Adrenal gland (tissue), 12 donors: ENCODE results near the gene DIAPH3. TPM values are rescaled to one million over a fixed set of nuclear protein-coding genes. Genes with fewer than 3 reads are reported as not detected.

ENCODE experiments used
- DNase-seq, 7 donors: peaks; one replicate each; pipeline ENCODE4 v3.0.0-alpha.2; 2019 to 2020
- H3K27ac ChIP-seq, 5 donors: fragments of 200-600 bp; sonication (generic) in 4 of 5; 1 replicate in 3 of 5; 2 replicates in 2 of 5; pipeline versions ENCODE4 v1.5.1 to v1.8.0; 2016 to 2020; ENCODE audit warnings: mild to moderate bottlenecking in 1 of 5
- H3K27me3 ChIP-seq: fragments of 200-600 bp; 2 replicates; pipeline ENCODE4 v1.8.0; 2021
- H3K36me3 ChIP-seq, 2 donors: fragments of 200-600 bp; replicated peaks in 1 of 2; 1 replicate in 1 of 2; 2 replicates in 1 of 2; pipeline versions ENCODE4 v1.5.1 to v1.8.0; 2018 to 2022
- H3K4me1 ChIP-seq, 2 donors: fragments of 200-600 bp; replicated peaks in 1 of 2; 1 replicate in 1 of 2; 2 replicates in 1 of 2; pipeline versions ENCODE4 v1.5.1 to v1.8.0; 2018 to 2021
- H3K4me3 ChIP-seq, 4 donors: fragments of 200-600 bp; sonication (generic) in 3 of 4; one replicate each; pipeline ENCODE4 v1.5.1; 2016 to 2018
- H3K9me3 ChIP-seq, 3 donors: fragments of 200-600 bp; sonication (generic) in 1 of 3; replicated peaks in 1 of 3; 1 replicate in 2 of 3; 2 replicates in 1 of 3; pipeline versions ENCODE4 v1.5.1 to v1.8.0; 2016 to 2021
- CTCF ChIP-seq, 6 experiments: fragments of 450-650 bp in 4 of 6; fragments of 200-600 bp in 2 of 6; sonication (generic) in 1 of 6; IDR thresholded peaks; 1 replicate in 5 of 6; 2 replicates in 1 of 6; pipeline versions ENCODE4 v1.5.1 to v1.8.0; 2016 to 2021; ENCODE audit warnings: antibody characterized with exemption in 6 of 6, mild to moderate bottlenecking in 2 of 6, moderate library complexity in 1 of 6
- POLR2A ChIP-seq, 2 donors: fragments of 450-650 bp; IDR thresholded peaks; one replicate each; pipeline ENCODE4 v1.6.1; 2017; ENCODE audit warnings: antibody characterized with exemption in 2 of 2, mild to moderate bottlenecking in 2 of 2, moderate library complexity in 1 of 2
- WGBS, 4 donors: extraction: QIAGEN DNeasy Blood & Tissue Kit in 2 of 4; methylation state at CpG; one replicate each; pipeline versions ENCODE4 v1.1.5 to v1.1.7; 2013 to 2017; 5-methylcytosine and 5-hydroxymethylcytosine counted together
- intact Hi-C, 2 donors: fragments of 100-400 bp; cut with DNase I; formaldehyde crosslinking; loops; one replicate each; pipeline versions ENCODE4 v1.14.1 to v1.15.0; 2022 to 2023
- polyA plus RNA-seq, 3 donors: library from polyadenylated mRNA; stranded (reverse); fragments of 200-250 nt in 2 of 3; fragments of 350-450 nt in 1 of 3; fragmentation: Illumina TruSeq in 1 of 3; extraction: RNeasy Lipid Tissue Mini Kit (QIAGEN cat#74804) in 1 of 3; gene quantifications; one replicate each; pipeline ENCODE4 v1.2.3, GENCODE V29; 2013 to 2014
- total RNA-seq, 9 donors: library from RNA; depleted of rRNA in 4 of 9; stranded (reverse); fragments of >200 nt in 4 of 9; fragments of 120-200 nt in 1 of 9; fragmentation: NEBNext Ultra II Directional in 1 of 9; extraction: Animal tissue kit (Norgen Biotek cat#: 25700) in 1 of 9; gene quantifications; one replicate each; pipeline versions ENCODE4 v1.1.0 to v1.2.4, GENCODE V29; 2013 to 2023
- donor health status: healthy with polysubstance abuse.
- donor health status: Bipolar disorder and iron deficiency.
- donor health status: DM: yes; HTN: yes; CAD: no.
- donor health status: DM: no; HTN: no; CAD: no.
- donor health status: DM: no; HTN: no; CAD: no.
- donor health status: DM: yes; HTN: yes; CAD: no.

Gene DIAPH3
- total and polyA plus RNA-seq, 12 donors, result 0.07 to 4.2 (median 0.42) TPM; not detected in 3

- H3K4me3 ChIP-seq, result no peak overlapping the region
- TF ChIP-seq POLR2A (IDR thresholded peaks at IDR 0.05) (no peak), CTCF (IDR thresholded peaks at IDR 0.05) (no peak)
- no peak for DNase-seq
- H3K9me3 ChIP-seq, result no peaks in the 10 kb centered on the region
- WGBS, 4 donors, result 64 to 85% (median 77%) methylated on average over 4 of the region's 4 CpGs
- no peaks in the 10 kb centered on the region for H3K36me3 ChIP-seq
- no peaks in the 10 kb centered on the region for H3K27me3 ChIP-seq
- intact Hi-C loops, result no loop called here
- no peaks in the 10 kb centered on the region for H3K4me1 ChIP-seq
- H3K27ac ChIP-seq, result no peak overlapping the region
These were observed 381.0 kb downstream of the DIAPH3 start for GRCh38 chr13:59782696-59783095.

DNA sequence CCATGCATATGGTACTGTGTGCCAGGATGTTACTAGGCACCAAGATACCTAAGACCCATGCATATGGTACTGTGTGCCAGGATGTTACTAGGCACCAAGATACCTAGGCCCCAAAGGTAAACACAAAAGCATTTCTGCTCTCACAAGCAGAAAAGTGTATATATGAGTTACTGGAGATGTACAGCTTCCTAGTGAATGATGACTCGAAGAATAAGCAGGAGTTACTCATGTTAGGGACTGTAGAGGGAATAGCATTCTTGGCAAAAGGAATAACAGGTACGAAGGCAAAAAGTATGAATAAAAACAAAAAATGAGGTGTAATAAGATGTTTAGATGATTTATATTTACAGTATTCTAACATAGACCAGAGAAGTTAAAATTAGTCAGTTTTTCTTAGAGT lies 383.7 kb downstream of the DIAPH3 start:
- Histone ChIP-seq H3K9me3 (no peaks in the 10 kb centered on the region), H3K27me3 (no peaks in the 10 kb centered on the region), H3K4me3 (no peak overlapping the region), H3K4me1 (no peaks in the 10 kb centered on the region), H3K27ac (no peak overlapping the region), H3K36me3 (no peaks in the 10 kb centered on the region)
- intact Hi-C loops, result no loop called here
- WGBS, 4 donors, result 94 to 98% (median 96%) methylated on average over 2 of the region's 2 CpGs
- TF ChIP-seq POLR2A (IDR thresholded peaks at IDR 0.05) (no peak), CTCF (IDR thresholded peaks at IDR 0.05) (no peak)
- DNase-seq, result no peak

DNA sequence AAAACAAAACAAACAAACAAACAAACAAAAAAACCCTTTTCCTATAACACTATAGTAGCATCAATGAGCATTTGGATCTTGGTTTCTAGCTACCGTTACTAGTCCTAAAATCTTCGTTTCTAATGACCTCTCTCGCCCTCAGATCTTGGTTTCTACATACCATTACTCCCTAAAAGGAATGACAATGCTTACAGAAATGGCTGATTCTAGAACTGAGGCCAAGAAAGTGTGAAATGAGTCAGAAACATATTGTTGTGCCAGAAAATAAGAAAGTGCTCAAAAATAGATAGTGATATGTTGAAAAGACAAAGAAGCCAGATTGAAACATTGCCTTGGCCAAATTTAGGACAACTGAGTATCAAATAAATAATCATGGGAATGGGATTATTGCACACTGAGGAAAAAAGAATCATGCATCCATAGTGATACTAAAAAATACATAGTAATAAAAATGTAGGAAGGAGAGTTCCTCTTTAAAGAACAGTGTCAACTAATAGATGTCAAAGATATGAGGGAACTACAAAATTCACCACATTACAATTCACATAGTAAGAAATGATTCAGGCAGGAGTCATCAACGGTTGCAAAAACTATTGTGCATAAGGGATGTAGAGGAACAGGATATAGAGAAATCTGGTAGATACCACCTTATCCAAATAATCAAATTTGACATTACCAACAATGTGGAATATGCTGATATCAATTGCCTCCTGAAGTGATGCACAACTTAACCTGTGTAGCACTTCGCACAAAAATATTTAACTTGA lies 386.6 kb downstream of the DIAPH3 start:
- Histone ChIP-seq H3K27me3 (no peaks in the 10 kb centered on the region), H3K4me1 (no peaks in the 10 kb centered on the region), H3K36me3 (no peaks in the 10 kb centered on the region), H3K27ac (no peak overlapping the region), H3K9me3 (no peaks in the 10 kb centered on the region), H3K4me3 (no peak overlapping the region)
- no peak for TF ChIP-seq POLR2A (IDR thresholded peaks at IDR 0.05)
- TF ChIP-seq CTCF (IDR thresholded peaks at IDR 0.05), result no peak
- no peak for DNase-seq
- 86 to 92% (median 88%) methylated on average over 5 of the region's 5 CpGs for WGBS, 4 donors
- intact Hi-C loops, result loop anchor here in 1 of 2 donors (10.0 kb wide), 2 partner anchors 92 to 382 kb away; no protein-coding TSS in a partner anchor

DNA sequence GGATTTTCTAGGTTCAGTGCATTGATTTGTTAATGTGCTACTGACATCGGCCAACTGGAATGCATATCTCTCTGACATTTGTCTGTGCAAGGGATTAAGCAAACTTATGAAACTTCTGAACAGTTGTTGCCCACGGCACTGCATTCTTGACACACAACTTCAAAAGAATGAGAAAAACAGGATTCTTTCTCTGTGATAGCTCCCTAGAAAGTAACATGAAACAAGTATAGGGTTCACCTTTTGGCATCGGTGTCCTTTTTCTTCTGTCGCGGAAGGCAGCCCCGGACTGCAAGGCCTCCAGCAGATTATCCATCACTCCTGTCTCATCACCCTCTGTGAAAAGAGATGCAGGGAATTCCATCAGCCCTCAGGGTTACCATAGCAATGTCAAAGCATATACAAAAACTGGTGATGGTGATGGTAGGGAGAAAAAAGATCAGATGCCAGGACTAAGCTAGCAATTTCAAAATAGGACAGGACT lies 389.2 kb downstream of the DIAPH3 start:
- intact Hi-C loops, result loop anchor here in 1 of 2 donors (10.0 kb wide), 2 partner anchors 90 to 380 kb away; no protein-coding TSS in a partner anchor
- no peak for TF ChIP-seq POLR2A (IDR thresholded peaks at IDR 0.05)
- TF ChIP-seq CTCF (IDR thresholded peaks at IDR 0.05), result no peak
- Histone ChIP-seq H3K9me3 (no peaks in the 10 kb centered on the region), H3K36me3 (no peaks in the 10 kb centered on the region), H3K4me3 (no peak overlapping the region), H3K27me3 (no peaks in the 10 kb centered on the region), H3K4me1 (no peaks in the 10 kb centered on the region), H3K27ac (no peak overlapping the region)
- 56 to 66% (median 60%) methylated on average over 6 of the region's 6 CpGs for WGBS, 4 donors
- DNase-seq, result no peak
